Prostate gland (tissue), 2 donors: ENCODE data around the gene SLC23A3. TPM values are rescaled to one million over a fixed set of nuclear protein-coding genes. Genes with fewer than 3 reads are reported as not detected.

Experiments used
- DNase-seq: peaks from one replicate; pipeline ENCODE4 v3.0.0-alpha.2; 2019; ENCODE audit warnings: low spot score
- H3K27ac ChIP-seq, 2 donors: fragments of 200-600 bp; sonication (generic); 2 replicates each; pipeline ENCODE4 v1.5.1; 2017 to 2019
- H3K27me3 ChIP-seq: fragments of 200-600 bp; sonication (generic); replicated peaks from 2 replicates; pipeline ENCODE4 v1.5.1; 2019; ENCODE audit not compliant: insufficient read depth
- H3K36me3 ChIP-seq, 2 donors: fragments of 200-600 bp; sonication (generic); 1 replicate in 1 of 2; 2 replicates in 1 of 2; pipeline versions ENCODE4 v1.5.1 to v1.8.1; 2017 to 2019
- H3K4me1 ChIP-seq: fragments of 200-600 bp; sonication (generic); replicated peaks from 2 replicates; pipeline ENCODE4 v1.5.1; 2019
- H3K4me3 ChIP-seq, 2 donors: fragments of 200-600 bp; sonication (generic); 2 replicates each; pipeline ENCODE4 v1.5.1; 2017 to 2019
- H3K9me3 ChIP-seq: fragments of 200-600 bp; sonication (generic); 2 replicates; pipeline ENCODE4 v1.5.1; 2017
- CTCF ChIP-seq, 4 experiments: fragments of 200-600 bp in 2 of 4; fragments of 450-650 bp in 2 of 4; sonication (generic) in 2 of 4; IDR thresholded peaks; 1 replicate in 3 of 4; 2 replicates in 1 of 4; pipeline ENCODE4 v1.5.1; 2016 to 2019; ENCODE audit warnings: antibody characterized with exemption in 4 of 4, mild to moderate bottlenecking in 2 of 4, moderate library complexity in 2 of 4
- POLR2A ChIP-seq: fragments of 450-650 bp; IDR thresholded peaks from one replicate; pipeline ENCODE4 v1.6.1; 2016; ENCODE audit warnings: antibody characterized with exemption, mild to moderate bottlenecking
- POLR2AphosphoS5 ChIP-seq: sonication (generic); formaldehyde crosslinking; IDR thresholded peaks from one replicate; pipeline ENCODE4 v1.6.1; 2017; ENCODE audit warnings: antibody characterized with exemption
- WGBS: methylation state at CpG from one replicate; pipeline ENCODE4 v1.1.5; 2018; 5-methylcytosine and 5-hydroxymethylcytosine counted together
- intact Hi-C: fragments of 100-400 bp; cut with DNase I; formaldehyde crosslinking; loops from one replicate; pipeline ENCODE4 v1.14.2; 2022
- total RNA-seq, 2 donors: library from RNA; depleted of rRNA; stranded (reverse); fragments of >200 nt; gene quantifications; one replicate each; pipeline ENCODE4 v1.1.0, GENCODE V29; 2016

Gene SLC23A3
- total RNA-seq, 2 donors from 2014 or later, result 2.3 to 2.9 TPM

- TF ChIP-seq POLR2AphosphoS5 (no peak), POLR2A (no peak), CTCF (IDR thresholded peaks at IDR 0.05) (no peak)
- intact Hi-C loops, result no loop called here
- Histone ChIP-seq H3K27me3 (no peaks in the 10 kb centered on the region), H3K9me3 (no peaks in the 10 kb centered on the region), H3K27ac (no peak overlapping the region), H3K4me1 (peaks cover 10% of the 10 kb centered on the region), H3K36me3 (no peaks in the 10 kb centered on the region), H3K4me3 (no peak overlapping the region)
- DNase-seq, result no peak
- 93% methylated on average over 2 of the region's 2 CpGs for WGBS
Measured at GRCh38 chr2:219112062-219112406, 57.8 kb downstream of the SLC23A3 start.

Other genes starting within 250 kb of the SLC23A3 start
- not detected for gene CDK5R2, start 210.4 kb downstream of the SLC23A3 start, total RNA-seq
- gene FEV, start 184.8 kb downstream of the SLC23A3 start, total RNA-seq, result 10 to 100 TPM in 1 of 2 donors, 1 to 10 TPM in 1; 1.8 to 25.9 TPM
- 1 to 10 TPM in 1 of 2 donors, not detected in 1; 3.0 TPM for gene CRYBA2, start 176.6 kb downstream of the SLC23A3 start, total RNA-seq
- 1 to 10 TPM in 1 of 2 donors, not detected in 1; 4.4 TPM for gene CFAP65, start 128.5 kb downstream of the SLC23A3 start, total RNA-seq
- 1 to 10 TPM; 3.2 to 9.6 TPM for gene IHH, start 109.1 kb downstream of the SLC23A3 start, total RNA-seq
- 10 to 100 TPM; 15.2 to 16.9 TPM for gene NHEJ1, start 9.2 kb downstream of the SLC23A3 start, total RNA-seq
- gene CNPPD1, start 6.9 kb upstream of the SLC23A3 start, total RNA-seq, result 10 to 100 TPM; 53.6 to 60.1 TPM
- 100 to 1,000 TPM in 1 of 2 donors, 10 to 100 TPM in 1; 84.4 to 142 TPM for gene RETREG2, start 8.2 kb upstream of the SLC23A3 start, total RNA-seq
- 10 to 100 TPM; 49.0 to 57.2 TPM for gene ZFAND2B, start 36.8 kb upstream of the SLC23A3 start, total RNA-seq
- 10 to 100 TPM; 31.9 to 32.1 TPM for gene ABCB6, start 48.9 kb upstream of the SLC23A3 start, total RNA-seq
- 10 to 100 TPM; 38.8 to 78.8 TPM for gene ATG9A, start 59.6 kb upstream of the SLC23A3 start, total RNA-seq
- gene ANKZF1, start 59.8 kb upstream of the SLC23A3 start, total RNA-seq, result 10 to 100 TPM; 64.4 to 85.7 TPM
- 10 to 100 TPM; 23.1 to 25.0 TPM for gene GLB1L, start 75.4 kb upstream of the SLC23A3 start, total RNA-seq
- gene STK16, start 75.5 kb upstream of the SLC23A3 start, total RNA-seq, result 10 to 100 TPM; 20.5 to 26.1 TPM
- gene TUBA4B, start 83.2 kb upstream of the SLC23A3 start, total RNA-seq, result not detected
- 10 to 100 TPM; 43.5 to 51.2 TPM for gene TUBA4A, start 83.9 kb upstream of the SLC23A3 start, total RNA-seq
- 100 to 1,000 TPM; 155 to 163 TPM for gene DNAJB2, start 109.3 kb upstream of the SLC23A3 start, total RNA-seq
- 1 to 10 TPM in 1 of 2 donors, under 1 TPM in 1; 0.09 to 6.6 TPM for gene PTPRN, start 139.4 kb upstream of the SLC23A3 start, total RNA-seq
- not detected for gene RESP18, start 162.7 kb upstream of the SLC23A3 start, total RNA-seq
- 10 to 100 TPM; 54.1 to 82.4 TPM for gene DNPEP, start 217.9 kb upstream of the SLC23A3 start, total RNA-seq
- gene DES, start 248.3 kb upstream of the SLC23A3 start, total RNA-seq, result 1,000 to 10,000 TPM; 1,584 to 1,742 TPM